OCI-LY3 (cell line): ENCODE results near the gene DENND4A.
A peak's percentile ranks its signal among the peaks of the same experiment; 100 is the strongest.

Experiments used
- H2AFZ ChIP-seq: fragments of 200-600, 300-600 bp; shearing (Covaris generic); 2 replicates; pipeline ENCODE4 v1.6.0; 2014; ENCODE audit warnings: antibody characterized with exemption, low read depth, low read length
- H3K27ac ChIP-seq: fragments of 200-600, 300-600 bp; sonication (generic); 2 replicates; pipeline ENCODE4 v1.5.1; 2014; ENCODE audit warnings: mild to moderate bottlenecking, low read length, moderate library complexity, mixed read lengths
- H3K27me3 ChIP-seq: fragments of 200-600, 300-600 bp; sonication (generic); 2 replicates; pipeline ENCODE4 v1.6.1; 2014; ENCODE audit warnings: low read depth, low read length, mixed read lengths
- H3K36me3 ChIP-seq: fragments of 200-600, 300-600 bp; sonication (generic); replicated peaks from 2 replicates; pipeline ENCODE3; 2014; ENCODE audit warnings: low read depth, low read length, mixed read lengths
- H3K4me1 ChIP-seq: fragments of 300-600, 200-600 bp; sonication (generic); 2 replicates; pipeline ENCODE4 v1.6.1; 2014; ENCODE audit warnings: low read length, mixed read lengths
- H3K4me2 ChIP-seq: fragments of 200-600, 300-600 bp; sonication (generic); 2 replicates; pipeline ENCODE4 v1.6.1; 2014; ENCODE audit warnings: low read length, mixed read lengths
- H3K4me3 ChIP-seq: fragments of 300-600, 200-600 bp; sonication (generic); 2 replicates; pipeline ENCODE4 v1.5.1; 2014; ENCODE audit warnings: antibody characterized with exemption, mild to moderate bottlenecking, low read length, moderate library complexity
- H3K79me2 ChIP-seq: fragments of 300-600, 200-600 bp; shearing (Covaris generic); 2 replicates; pipeline ENCODE4 v1.6.1; 2014; ENCODE audit warnings: mild to moderate bottlenecking, low read length, mixed read lengths
- H3K9ac ChIP-seq: fragments of 300-600, 200-600 bp; shearing (Covaris generic); 2 replicates; pipeline ENCODE4 v1.6.0; 2014; ENCODE audit warnings: mild to moderate bottlenecking, low read length, moderate library complexity
- H3K9me3 ChIP-seq: fragments of 200-600, 300-600 bp; shearing (Covaris generic); 2 replicates; pipeline ENCODE4 v1.6.1; 2014; ENCODE audit warnings: low read length, mixed read lengths; ENCODE audit not compliant: insufficient read depth
- H4K20me1 ChIP-seq: fragments of 200-600, 300-600 bp; sonication (generic); 2 replicates; pipeline ENCODE4 v1.6.1; 2016; ENCODE audit warnings: low read length, mixed read lengths; ENCODE audit not compliant: insufficient read depth
- EZH2phosphoT487 ChIP-seq: fragments of 200-600 bp; shearing (Covaris generic); IDR thresholded peaks from 2 replicates; pipeline ENCODE4 v1.6.1; 2018; ENCODE audit warnings: antibody characterized with exemption, mixed run types, low read depth
- TF ChIP-seq, protein P1 (sequence below): fragments of 200-600, 300-600 bp; sonication (generic); IDR thresholded peaks from 2 replicates; pipeline ENCODE4 v1.5.1; 2014; ENCODE audit warnings: antibody characterized with exemption, low read length, low read depth

Gene DENND4A

DNA sequence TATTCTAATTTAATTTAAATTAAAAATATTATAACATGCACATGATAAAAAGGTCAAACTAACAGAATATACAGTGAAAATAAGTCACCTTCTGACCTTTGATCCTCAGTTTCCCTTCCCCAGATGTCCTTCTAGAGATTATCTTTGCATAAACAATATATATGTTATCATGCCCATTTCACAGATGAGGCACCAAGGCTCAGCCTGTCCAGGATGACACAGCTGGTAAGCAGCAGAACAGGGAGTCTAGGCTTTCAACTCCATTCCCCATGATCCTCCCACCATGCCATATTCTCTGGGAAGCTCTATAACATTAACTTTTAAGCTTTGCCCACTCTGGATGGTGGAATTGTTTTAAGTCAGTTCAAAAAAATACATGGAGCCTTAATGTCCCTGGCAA lies 169.0 kb downstream of the DENND4A start:
- Histone ChIP-seq H3K27ac (no peak overlapping the region), H2AFZ (no peak overlapping the region), H3K79me2 (no peaks in the 10 kb centered on the region), H3K4me1 (no peaks in the 10 kb centered on the region), H3K4me3 (no peak overlapping the region), H3K9me3 (no peaks in the 10 kb centered on the region), H4K20me1 (peaks cover 54% of the 10 kb centered on the region), H3K27me3 (peaks cover 92% of the 10 kb centered on the region), H3K36me3 (no peaks in the 10 kb centered on the region), H3K4me2 (no peak overlapping the region), H3K9ac (no peak overlapping the region)
- no peak for TF ChIP-seq EZH2phosphoT487
- TF ChIP-seq, protein P1, sequence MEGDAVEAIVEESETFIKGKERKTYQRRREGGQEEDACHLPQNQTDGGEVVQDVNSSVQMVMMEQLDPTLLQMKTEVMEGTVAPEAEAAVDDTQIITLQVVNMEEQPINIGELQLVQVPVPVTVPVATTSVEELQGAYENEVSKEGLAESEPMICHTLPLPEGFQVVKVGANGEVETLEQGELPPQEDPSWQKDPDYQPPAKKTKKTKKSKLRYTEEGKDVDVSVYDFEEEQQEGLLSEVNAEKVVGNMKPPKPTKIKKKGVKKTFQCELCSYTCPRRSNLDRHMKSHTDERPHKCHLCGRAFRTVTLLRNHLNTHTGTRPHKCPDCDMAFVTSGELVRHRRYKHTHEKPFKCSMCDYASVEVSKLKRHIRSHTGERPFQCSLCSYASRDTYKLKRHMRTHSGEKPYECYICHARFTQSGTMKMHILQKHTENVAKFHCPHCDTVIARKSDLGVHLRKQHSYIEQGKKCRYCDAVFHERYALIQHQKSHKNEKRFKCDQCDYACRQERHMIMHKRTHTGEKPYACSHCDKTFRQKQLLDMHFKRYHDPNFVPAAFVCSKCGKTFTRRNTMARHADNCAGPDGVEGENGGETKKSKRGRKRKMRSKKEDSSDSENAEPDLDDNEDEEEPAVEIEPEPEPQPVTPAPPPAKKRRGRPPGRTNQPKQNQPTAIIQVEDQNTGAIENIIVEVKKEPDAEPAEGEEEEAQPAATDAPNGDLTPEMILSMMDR = no peak

DNA sequence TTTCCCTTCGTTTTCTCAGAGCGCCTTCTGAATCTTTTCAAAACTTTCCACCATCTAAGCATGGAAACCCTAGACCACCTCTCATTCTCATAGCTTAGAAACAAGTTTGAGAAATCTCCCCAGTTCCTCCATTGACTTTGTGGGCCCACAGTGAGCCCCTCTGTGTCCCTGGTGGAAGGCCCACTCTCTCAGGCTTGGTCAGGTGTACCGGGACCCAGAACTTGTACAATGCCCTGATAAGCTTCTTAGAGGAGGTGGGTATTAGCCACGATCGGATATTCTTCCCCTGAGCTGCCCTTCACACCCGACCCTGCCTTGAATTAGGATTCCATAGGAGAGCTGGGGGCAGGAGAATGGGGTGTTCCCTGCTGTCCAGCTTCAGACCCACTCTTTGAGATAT lies 170.5 kb downstream of the DENND4A start, which contains the start of gene SLC24A1:
Gene SLC24A1 (plus strand): TSS at position 301 of the 400 bp plus-strand sequence. CDS start 2,143 bp downstream, outside the sequence.
- Histone ChIP-seq H3K9ac (no peak within 1 kb of the TSS), H3K4me2 (no peak within 1 kb of the TSS), H3K9me3 (no peaks in the 10 kb centered on the region), H3K36me3 (no peaks in the 10 kb centered on the region), H2AFZ (no peak within 1 kb of the TSS), H3K79me2 (no peaks in the 10 kb centered on the region), H3K4me3 (no peak within 1 kb of the TSS), H3K27me3 (peaks cover 77% of the 10 kb centered on the region), H3K27ac (no peak within 1 kb of the TSS), H4K20me1 (peaks cover 40% of the 10 kb centered on the region), H3K4me1 (no peaks in the 10 kb centered on the region)
- TF ChIP-seq, protein P1 = no peak
- TF ChIP-seq EZH2phosphoT487 = no peak

DNA sequence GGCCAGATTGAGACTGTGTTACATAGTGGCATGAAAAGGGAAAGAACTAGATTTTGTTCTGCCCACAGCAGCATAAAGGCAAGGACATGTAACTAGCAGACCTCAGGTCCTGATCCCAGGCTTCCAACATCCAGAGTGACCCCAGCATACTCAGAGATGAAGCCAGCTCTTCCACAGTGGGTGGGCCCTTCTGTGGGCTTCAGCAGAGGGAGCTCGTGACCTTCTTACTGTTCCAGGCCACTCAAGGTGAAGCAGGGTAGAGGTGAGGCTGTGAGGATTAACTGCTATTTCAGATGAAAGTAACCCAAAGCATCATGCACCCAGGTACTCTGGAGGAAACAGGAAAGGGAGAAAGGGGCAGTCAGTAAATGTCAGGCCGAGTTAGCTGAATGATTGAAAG lies 171.3 kb downstream of the DENND4A start:
- TF ChIP-seq EZH2phosphoT487 = no peak
- TF ChIP-seq, protein P1 = peak; percentile 47
- Histone ChIP-seq H3K27ac (no peak overlapping the region), H3K9ac (no peak overlapping the region), H4K20me1 (peaks cover 32% of the 10 kb centered on the region), H3K4me3 (no peak overlapping the region), H3K36me3 (no peaks in the 10 kb centered on the region), H2AFZ (no peak overlapping the region), H3K9me3 (no peaks in the 10 kb centered on the region), H3K27me3 (peaks cover 69% of the 10 kb centered on the region), H3K4me2 (no peak overlapping the region), H3K79me2 (no peaks in the 10 kb centered on the region), H3K4me1 (no peaks in the 10 kb centered on the region)

DNA sequence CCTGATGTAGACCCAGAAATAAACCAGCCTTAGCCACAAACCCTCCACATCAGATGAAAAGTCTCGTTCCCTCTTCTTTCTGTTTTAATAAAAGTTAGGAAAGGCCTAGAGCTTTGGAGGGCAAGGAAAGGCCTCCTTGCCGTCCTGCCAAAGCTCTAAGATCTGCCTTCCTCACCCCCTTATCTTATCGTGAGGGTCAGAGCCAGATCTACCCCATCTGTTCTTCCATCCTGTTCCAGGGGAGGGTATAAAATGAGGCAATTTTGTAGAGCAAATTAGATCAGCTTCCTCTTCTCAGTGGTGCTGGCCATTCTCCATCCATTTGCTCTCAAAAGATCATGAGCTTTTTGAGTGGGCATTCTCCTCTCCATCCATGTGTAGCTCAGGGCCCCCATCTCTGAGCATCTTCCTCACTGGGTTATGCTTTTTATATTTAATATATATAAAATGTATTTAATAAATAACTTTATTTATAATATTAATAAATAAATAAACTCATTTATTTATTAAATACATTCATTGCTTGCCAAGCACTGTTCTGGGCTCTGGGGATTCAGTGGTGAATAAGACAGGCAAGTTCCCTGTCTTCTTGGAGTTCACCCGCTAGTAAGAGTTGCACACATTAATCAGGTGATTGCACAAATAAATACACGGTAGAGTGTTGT lies 172.3 kb downstream of the DENND4A start:
- Histone ChIP-seq H3K4me1 (no peaks in the 10 kb centered on the region), H3K9ac (no peak overlapping the region), H3K27me3 (peaks cover 58% of the 10 kb centered on the region), H2AFZ (no peak overlapping the region), H3K27ac (no peak overlapping the region), H3K4me3 (no peak overlapping the region), H3K36me3 (no peaks in the 10 kb centered on the region), H4K20me1 (peaks cover 21% of the 10 kb centered on the region), H3K4me2 (no peak overlapping the region), H3K79me2 (no peaks in the 10 kb centered on the region), H3K9me3 (no peaks in the 10 kb centered on the region)
- no peak for TF ChIP-seq EZH2phosphoT487
- TF ChIP-seq, protein P1 = no peak
